SK-N-SH (cell line): ENCODE measurements around the gene SLC25A10. TPM values are rescaled to one million over a fixed set of nuclear protein-coding genes. Genes with fewer than 3 reads are reported as not detected.
"Not testable (repeated sequence)": the region's sequence is repeated elsewhere in the genome, so short reads cannot be mapped to it uniquely, and the experiment has no call there.

Experiments used
- CTCF ChIA-PET: fragments of 300-600, 350-600 bp; formaldehyde crosslinking; extraction: SDS; loops from one replicate; lab custom pipeline; 2021; lab: Yijun Ruan, JAX
- POLR2A ChIA-PET: fragments of 350-600 bp; sonication (Branson Sonifier 250); formaldehyde crosslinking; extraction: SDS; loops from one replicate; lab custom pipeline; 2020; ENCODE audit warnings: antibody characterized with exemption, inconsistent platforms; lab: Yijun Ruan, JAX
- DNase-seq: peaks from one replicate; pipeline ENCODE4 v3.0.0; 2012
- H2AFZ ChIP-seq: fragments of 200-600 bp; sonication (generic); 2 replicates; pipeline ENCODE4 v1.8.1; 2016; ENCODE audit warnings: antibody characterized with exemption, mild to moderate bottlenecking, low read depth
- H3F3A ChIP-seq: fragments of 200-600 bp; sonication (generic); replicated peaks from 2 replicates; pipeline ENCODE3; 2016; ENCODE audit warnings: antibody characterized with exemption, mild to moderate bottlenecking; ENCODE audit not compliant: insufficient read depth
- H3K27ac ChIP-seq, 2 experiments: fragments of 200-500 bp in 1 of 2; fragments of 200-600 bp in 1 of 2; sonication (Bioruptor generic) in 1 of 2; sonication (generic), shearing (Covaris generic) in 1 of 2; 2 replicates each; pipeline versions ENCODE4 v1.5.1 to v1.6.1; 2014 to 2016; ENCODE audit warnings: low read depth in 2 of 2, inconsistent platforms in 1 of 2, low read length in 1 of 2, mild to moderate bottlenecking in 1 of 2, mixed read lengths in 1 of 2
- H3K27me3 ChIP-seq: fragments of 200-600 bp; sonication (generic), shearing (Covaris generic); 2 replicates; pipeline ENCODE4 v1.6.1; 2016; ENCODE audit warnings: mixed run types; ENCODE audit not compliant: insufficient read depth
- H3K36me3 ChIP-seq, 2 experiments: fragments of 200-500 bp in 1 of 2; fragments of 200-600 bp in 1 of 2; sonication (Bioruptor generic) in 1 of 2; sonication (generic) in 1 of 2; replicated peaks in 1 of 2; 2 replicates each; pipeline versions ENCODE3 to v1.5.1; 2014 to 2016; ENCODE audit warnings: low read length in 1 of 2, mild to moderate bottlenecking in 1 of 2; ENCODE audit not compliant: insufficient read depth in 2 of 2, control insufficient read depth in 1 of 2
- H3K4me1 ChIP-seq, 2 experiments: fragments of 200-500 bp in 1 of 2; fragments of 200-600 bp in 1 of 2; sonication (Bioruptor generic) in 1 of 2; sonication (generic), shearing (Covaris generic) in 1 of 2; 2 replicates each; pipeline versions ENCODE4 v1.5.1 to v1.6.1; 2014 to 2016; ENCODE audit warnings: low read depth in 1 of 2, low read length in 1 of 2, mixed run types in 1 of 2; ENCODE audit not compliant: insufficient read depth in 2 of 2, control insufficient read depth in 1 of 2
- H3K4me2 ChIP-seq: fragments of 200-600 bp; sonication (generic), shearing (Covaris generic); 2 replicates; pipeline ENCODE4 v1.6.1; 2017; ENCODE audit warnings: mixed run types
- H3K4me3 ChIP-seq, 2 experiments: fragments of 200-500 bp in 1 of 2; fragments of 200-600 bp in 1 of 2; sonication (Bioruptor generic) in 1 of 2; sonication (generic), shearing (Covaris generic) in 1 of 2; 2 replicates each; pipeline versions ENCODE4 v1.5.1 to v1.8.1; 2014 to 2016; ENCODE audit warnings: low read depth in 2 of 2, inconsistent platforms in 1 of 2, low read length in 1 of 2, mild to moderate bottlenecking in 1 of 2, mixed read lengths in 1 of 2, moderate library complexity in 1 of 2
- H3K79me2 ChIP-seq: fragments of 200-600 bp; sonication (generic); 2 replicates; pipeline ENCODE4 v1.8.1; 2017; ENCODE audit warnings: mild to moderate bottlenecking; ENCODE audit not compliant: insufficient read depth
- H3K9ac ChIP-seq: fragments of 200-600 bp; sonication (generic); 2 replicates; pipeline ENCODE4 v1.6.1; 2017; ENCODE audit warnings: mixed run types
- H3K9me2 ChIP-seq: fragments of 200-600 bp; sonication (generic); 2 replicates; pipeline ENCODE4 v1.6.1; 2017; ENCODE audit warnings: mixed run types
- H3K9me3 ChIP-seq: fragments of 200-600 bp; sonication (generic); 2 replicates; pipeline ENCODE4 v1.6.1; 2017; ENCODE audit warnings: mixed run types, mild to moderate bottlenecking, moderate library complexity
- H4K20me1 ChIP-seq: fragments of 200-600 bp; sonication (generic); 2 replicates; pipeline ENCODE4 v1.6.1; 2017; ENCODE audit warnings: mild to moderate bottlenecking, mixed run types; ENCODE audit not compliant: insufficient read depth
- EP300 ChIP-seq, 2 experiments: IDR thresholded peaks; 2 replicates each; pipeline versions ENCODE4 v1.4.0 to v1.6.1; 2012; ENCODE audit warnings: borderline replicate concordance in 1 of 2, low read depth in 1 of 2, low read length in 1 of 2
- EZH2phosphoT487 ChIP-seq: fragments of 200-600 bp; sonication (generic); IDR thresholded peaks from 2 replicates; pipeline ENCODE4 v1.6.1; 2017; ENCODE audit warnings: low read depth, mixed run types, mild to moderate bottlenecking, antibody characterized with exemption, moderate library complexity, borderline replicate concordance
- FOSL2 ChIP-seq: IDR thresholded peaks from 2 replicates; pipeline ENCODE4 v1.4.0; 2012; ENCODE audit warnings: low read depth, mild to moderate bottlenecking, moderate library complexity, borderline replicate concordance
- MEF2A ChIP-seq: IDR thresholded peaks from 2 replicates; pipeline ENCODE4 v1.4.0; 2012; ENCODE audit warnings: low read depth, borderline replicate concordance
- MXI1 ChIP-seq: IDR thresholded peaks from 2 replicates; pipeline ENCODE4 v1.6.1; 2012; ENCODE audit warnings: mild to moderate bottlenecking, low read depth, low read length, improper control_type of control experiment
- NRF1 ChIP-seq: IDR thresholded peaks from 2 replicates; pipeline ENCODE4 v1.6.1; 2012; ENCODE audit warnings: low read depth, mild to moderate bottlenecking, low read length
- RCOR1 ChIP-seq: fragments of 150-350 bp; IDR thresholded peaks from 2 replicates; pipeline ENCODE4 v1.6.1; 2017; ENCODE audit warnings: antibody characterized with exemption, low read length
- RFX5 ChIP-seq: IDR thresholded peaks from 2 replicates; pipeline ENCODE4 v1.6.1; 2012; ENCODE audit warnings: mild to moderate bottlenecking, improper control_type of control experiment, low read length
- SIN3A ChIP-seq: IDR thresholded peaks from 2 replicates; pipeline ENCODE4 v1.6.1; 2012; ENCODE audit warnings: low read depth, mild to moderate bottlenecking, low read length, moderate library complexity, borderline replicate concordance
- YY1 ChIP-seq: IDR thresholded peaks from 2 replicates; pipeline ENCODE4 v1.4.0; 2012; ENCODE audit warnings: low read depth, mild to moderate bottlenecking
- WGBS: methylation state at CpG from one replicate; pipeline ENCODE4 v1.1.6; 2017; ENCODE audit warnings: low lambda C conversion rate; 5-methylcytosine and 5-hydroxymethylcytosine counted together
- polyA plus RNA-seq, 3 experiments: library from polyadenylated mRNA; depleted of rRNA; stranded (reverse); fragments of >200 nt; gene quantifications; 2 replicates each; pipeline ENCODE4 v1.2.3, GENCODE V29; 2012

SLC25A10 gene
- polyA plus RNA-seq, 1 of the 3 experiments (the other 2 are of a cell fraction) = 34.7 TPM

DNA sequence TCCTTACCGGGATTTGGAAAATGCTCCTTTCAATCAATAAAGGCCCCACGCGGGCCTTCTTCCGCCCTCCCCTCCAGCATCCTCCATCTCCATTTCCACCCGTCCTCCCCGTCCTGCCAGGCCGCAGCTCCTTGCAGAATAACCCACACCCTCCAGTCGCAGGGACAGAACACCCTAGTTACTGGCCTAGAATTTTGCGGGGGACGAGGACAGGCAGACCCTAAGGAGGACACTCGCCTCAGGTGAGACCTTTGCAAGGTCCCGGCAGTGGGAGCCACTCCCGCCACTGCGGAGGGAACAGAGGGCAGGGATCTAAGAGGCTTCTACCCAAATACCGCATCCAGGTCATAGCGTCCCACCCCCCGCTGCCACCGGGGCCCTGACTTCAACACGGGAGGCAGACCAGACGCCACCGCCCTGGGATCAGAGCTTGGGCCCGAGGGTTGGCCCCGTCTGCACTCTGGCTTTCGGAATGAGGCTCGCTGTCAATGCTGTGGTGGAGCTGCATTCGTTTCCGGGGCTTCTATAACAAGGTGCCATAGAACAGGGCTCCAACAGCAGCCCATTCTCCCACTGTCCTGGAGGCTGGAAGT is 26.8 kb downstream of the SLC25A10 start:
- no peak overlapping the region for H3K9ac ChIP-seq
- no peaks in the 10 kb centered on the region for H3K36me3 ChIP-seq
- no peak overlapping the region for H3K27ac ChIP-seq
- H2AFZ ChIP-seq = no peak overlapping the region
- H3K27me3 ChIP-seq = no peaks in the 10 kb centered on the region
- 90% methylated on average over 19 of the region's 27 CpGs for WGBS
- no peak overlapping the region for H3K4me2 ChIP-seq
- no peaks in the 10 kb centered on the region for H3K9me2 ChIP-seq
- no peaks in the 10 kb centered on the region for H3F3A ChIP-seq
- no peak overlapping the region for H3K4me3 ChIP-seq
- peaks cover 0 to 12% of the 10 kb centered on the region in 2 experiments; a peak in 1 of 4 replicates for H3K4me1 ChIP-seq
- POLR2A ChIA-PET = no interaction called here
- TF ChIP-seq EP300 (IDR thresholded peaks at IDR 0.05; ENCODE audit: borderline replicate concordance in 1 of 2, low read depth in 1 of 2, low read length in 1 of 2) = no peak
- TF ChIP-seq RCOR1 = no peak
- no peak for TF ChIP-seq NRF1
- TF ChIP-seq SIN3A = no peak
- no peak for TF ChIP-seq MEF2A
- no peak for TF ChIP-seq EZH2phosphoT487
- no peak for TF ChIP-seq RFX5
- TF ChIP-seq FOSL2 = no peak
- no peak for TF ChIP-seq YY1
- TF ChIP-seq, all 33 proteins: peak for 0
- Histone ChIP-seq H4K20me1 (no peaks in the 10 kb centered on the region), H3K9me3 (no peaks in the 10 kb centered on the region), H3K79me2 (no peaks in the 10 kb centered on the region)
- CTCF ChIA-PET = interaction anchor here (1.1 to 1.8 kb wide), 6 partner anchors 14 to 128 kb away, joined by 3 to 4 read pairs (median 4); partner anchors contain the start of gene MCRIP1
- DNase-seq = no peak

DNA sequence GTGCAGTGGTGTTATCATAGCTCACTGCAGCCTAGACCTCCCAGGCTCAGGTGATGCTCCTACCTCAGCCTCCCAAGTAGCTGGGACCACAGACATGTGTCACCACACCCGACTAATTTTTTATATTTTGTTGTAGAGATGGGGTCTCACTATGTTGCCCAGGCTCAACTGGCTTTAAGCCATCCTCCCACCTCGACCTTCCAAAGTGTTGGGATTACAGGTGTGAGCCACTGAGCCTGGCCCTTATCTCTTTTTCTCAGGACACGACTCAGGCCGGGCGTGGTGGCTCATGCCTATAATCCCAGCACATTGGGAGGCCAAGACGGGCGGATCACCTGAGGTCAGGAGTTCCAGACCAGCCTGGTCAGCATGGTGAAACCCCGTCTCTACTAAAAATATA is 27.5 kb downstream of the SLC25A10 start:
- H2AFZ ChIP-seq, H3F3A ChIP-seq, H3K79me2 ChIP-seq, H3K36me3 ChIP-seq, H3K4me3 ChIP-seq, H4K20me1 ChIP-seq, H3K9ac ChIP-seq, DNase-seq, H3K4me2 ChIP-seq, H3K27me3 ChIP-seq, POLR2A ChIA-PET, H3K27ac ChIP-seq, H3K9me2 ChIP-seq, H3K9me3 ChIP-seq: not testable (repeated sequence)
- peaks cover 0 to 10% of the 10 kb centered on the region in 2 experiments; a peak in 1 of 4 replicates for H3K4me1 ChIP-seq
- 84% methylated on average over 8 of the region's 8 CpGs for WGBS
- CTCF ChIA-PET = interaction anchor here (1.0 to 1.4 kb wide), 3 partner anchors 27 to 94 kb away, joined by 3 to 4 read pairs (median 3); partner anchors contain the start of gene MCRIP1

GRCh38 chr17:81740395-81740961 is 28.4 kb downstream of the SLC25A10 start:
- DNase-seq = no peak

More at GRCh38 chr17:81740395-81740961, 28.4 kb downstream of the SLC25A10 start:
- Histone ChIP-seq H3K9me2 (no peaks in the 10 kb centered on the region), H3K4me2 (no peak overlapping the region), H3K4me1 (peaks cover 0 to 10% of the 10 kb centered on the region in 2 experiments; a peak in 1 of 4 replicates), H3K36me3 (no peaks in the 10 kb centered on the region), H2AFZ (no peak overlapping the region), H3K27me3 (no peaks in the 10 kb centered on the region), H3F3A (no peaks in the 10 kb centered on the region), H3K9me3 (no peaks in the 10 kb centered on the region), H4K20me1 (no peaks in the 10 kb centered on the region), H3K27ac (no peak overlapping the region), H3K4me3 (no peak overlapping the region), H3K9ac (no peak overlapping the region), H3K79me2 (no peaks in the 10 kb centered on the region)
- POLR2A ChIA-PET = interaction anchor here (0.5 kb wide), 1 partner anchor 61 kb away, joined by 4 read pairs; no protein-coding TSS in a partner anchor
- no peak for TF ChIP-seq NRF1
- TF ChIP-seq MXI1 = no peak
- 85% methylated on average over 24 of the region's 28 CpGs for WGBS
- CTCF ChIA-PET = interaction anchor here (1.0 to 1.8 kb wide), 4 partner anchors 66 to 219 kb away, joined by 3 to 5 read pairs (median 4); no protein-coding TSS in a partner anchor
